ENCODE measurements around the gene CATSPER2. TPM values are rescaled to one million over a fixed set of nuclear protein-coding genes. Genes with fewer than 3 reads are reported as not detected.
"Not testable (repeated sequence)": the region's sequence is repeated elsewhere in the genome, so short reads cannot be mapped to it uniquely, and the experiment has no call there.

Gene CATSPER2
- total and polyA plus RNA-seq, 2 donors from 2014 or later = 1.9 to 6.5 TPM

DNA sequence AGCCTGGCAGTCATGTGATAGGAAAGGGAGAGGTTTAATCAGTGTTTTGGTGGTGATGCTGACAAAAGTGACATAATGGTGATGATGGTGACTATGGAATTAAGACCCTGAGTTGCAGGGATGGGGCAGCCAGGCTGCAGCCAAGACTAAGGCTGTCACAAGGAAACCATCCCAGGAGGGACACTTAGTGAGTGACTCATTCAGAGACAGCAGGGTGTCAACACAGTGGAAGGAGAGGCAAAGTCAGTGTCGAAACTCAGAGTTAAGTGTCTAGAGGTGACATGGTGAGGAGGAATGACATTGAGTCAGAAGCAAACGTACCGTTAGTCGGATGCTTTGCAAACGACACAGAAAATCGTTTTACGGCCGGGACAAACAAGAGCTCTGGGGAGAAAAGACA lies 14.7 kb upstream of the CATSPER2 start:
- intact Hi-C loops (cut with DNase I); H3K27ac ChIP-seq (ENCODE audit: low read depth in 2 of 2, low read length in 2 of 2): not testable (repeated sequence)

GRCh38 chr15:43662293-43662692 lies 13.6 kb upstream of the CATSPER2 start:
- H3K9ac ChIP-seq (ENCODE audit: low read length in 3 of 3); intact Hi-C loops (cut with DNase I); H3K4me3 ChIP-seq (ENCODE audit: low read length in 3 of 3); H3K27ac ChIP-seq (ENCODE audit: low read depth in 2 of 2, low read length in 2 of 2); DNase-seq; H3K4me1 ChIP-seq (ENCODE audit: control insufficient read depth in 2 of 3, insufficient read depth in 2 of 3, low read depth in 1 of 3, low read length in 3 of 3); H3K9me3 ChIP-seq (ENCODE audit: control insufficient read depth in 2 of 3, insufficient read depth in 1 of 3, low read length in 3 of 3); H3K27me3 ChIP-seq (ENCODE audit: control insufficient read depth, insufficient read depth, low read length); H3K36me3 ChIP-seq (ENCODE audit: control insufficient read depth in 2 of 3, insufficient read depth in 3 of 3, low read length in 3 of 3); FAIRE-seq: not testable (repeated sequence)

More for the DNA sequence above, 14.7 kb upstream of the CATSPER2 start:
- H3K9ac ChIP-seq (ENCODE audit: low read length in 3 of 3); DNase-seq; H3K9me3 ChIP-seq (ENCODE audit: control insufficient read depth in 2 of 3, insufficient read depth in 1 of 3, low read length in 3 of 3); H3K4me1 ChIP-seq (ENCODE audit: control insufficient read depth in 2 of 3, insufficient read depth in 2 of 3, low read depth in 1 of 3, low read length in 3 of 3); H3K36me3 ChIP-seq (ENCODE audit: control insufficient read depth in 2 of 3, insufficient read depth in 3 of 3, low read length in 3 of 3); H3K27me3 ChIP-seq (ENCODE audit: control insufficient read depth, insufficient read depth, low read length); H3K4me3 ChIP-seq (ENCODE audit: low read length in 3 of 3); FAIRE-seq: not testable (repeated sequence)

DNA sequence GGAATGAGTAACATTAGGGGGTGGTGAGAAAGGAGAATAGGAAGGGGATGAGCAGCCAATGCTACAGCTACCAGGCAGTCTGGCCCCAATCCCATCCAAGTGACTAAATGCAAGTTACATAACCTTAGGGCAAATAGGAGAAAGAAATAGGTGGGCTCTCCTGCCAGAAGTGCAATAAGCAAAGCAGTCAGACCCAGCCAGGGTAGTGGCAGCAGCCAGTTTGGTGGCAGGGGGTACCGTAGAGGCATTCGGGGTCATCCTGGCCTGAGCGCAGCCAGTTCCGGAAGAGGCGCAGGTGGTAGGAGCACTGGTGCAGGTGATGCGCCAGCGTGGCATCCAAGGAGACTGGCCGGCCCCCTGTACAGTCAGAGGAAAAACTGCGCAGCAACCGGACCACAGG lies 11.1 kb upstream of the CATSPER2 start:
- FAIRE-seq; DNase-seq; intact Hi-C loops (cut with DNase I); H3K9me3 ChIP-seq (ENCODE audit: control insufficient read depth in 2 of 3, insufficient read depth in 1 of 3, low read length in 3 of 3); H3K27ac ChIP-seq (ENCODE audit: low read depth in 2 of 2, low read length in 2 of 2); H3K4me3 ChIP-seq (ENCODE audit: low read length in 3 of 3); H3K27me3 ChIP-seq (ENCODE audit: control insufficient read depth, insufficient read depth, low read length); H3K36me3 ChIP-seq (ENCODE audit: control insufficient read depth in 2 of 3, insufficient read depth in 3 of 3, low read length in 3 of 3); H3K9ac ChIP-seq (ENCODE audit: low read length in 3 of 3); H3K4me1 ChIP-seq (ENCODE audit: control insufficient read depth in 2 of 3, insufficient read depth in 2 of 3, low read depth in 1 of 3, low read length in 3 of 3): not testable (repeated sequence)

GRCh38 chr15:43649430-43649926 lies 834 bp upstream of the CATSPER2 start:
- H3K4me1 ChIP-seq (ENCODE audit: control insufficient read depth in 2 of 3, insufficient read depth in 2 of 3, low read depth in 1 of 3, low read length in 3 of 3); H3K9me3 ChIP-seq (ENCODE audit: control insufficient read depth in 2 of 3, insufficient read depth in 1 of 3, low read length in 3 of 3); FAIRE-seq; H3K36me3 ChIP-seq (ENCODE audit: control insufficient read depth in 2 of 3, insufficient read depth in 3 of 3, low read length in 3 of 3); H3K9ac ChIP-seq (ENCODE audit: low read length in 3 of 3); DNase-seq; H3K27me3 ChIP-seq (ENCODE audit: control insufficient read depth, insufficient read depth, low read length); H3K27ac ChIP-seq (ENCODE audit: low read depth in 2 of 2, low read length in 2 of 2); intact Hi-C loops (cut with DNase I); H3K4me3 ChIP-seq (ENCODE audit: low read length in 3 of 3): not testable (repeated sequence)

DNA sequence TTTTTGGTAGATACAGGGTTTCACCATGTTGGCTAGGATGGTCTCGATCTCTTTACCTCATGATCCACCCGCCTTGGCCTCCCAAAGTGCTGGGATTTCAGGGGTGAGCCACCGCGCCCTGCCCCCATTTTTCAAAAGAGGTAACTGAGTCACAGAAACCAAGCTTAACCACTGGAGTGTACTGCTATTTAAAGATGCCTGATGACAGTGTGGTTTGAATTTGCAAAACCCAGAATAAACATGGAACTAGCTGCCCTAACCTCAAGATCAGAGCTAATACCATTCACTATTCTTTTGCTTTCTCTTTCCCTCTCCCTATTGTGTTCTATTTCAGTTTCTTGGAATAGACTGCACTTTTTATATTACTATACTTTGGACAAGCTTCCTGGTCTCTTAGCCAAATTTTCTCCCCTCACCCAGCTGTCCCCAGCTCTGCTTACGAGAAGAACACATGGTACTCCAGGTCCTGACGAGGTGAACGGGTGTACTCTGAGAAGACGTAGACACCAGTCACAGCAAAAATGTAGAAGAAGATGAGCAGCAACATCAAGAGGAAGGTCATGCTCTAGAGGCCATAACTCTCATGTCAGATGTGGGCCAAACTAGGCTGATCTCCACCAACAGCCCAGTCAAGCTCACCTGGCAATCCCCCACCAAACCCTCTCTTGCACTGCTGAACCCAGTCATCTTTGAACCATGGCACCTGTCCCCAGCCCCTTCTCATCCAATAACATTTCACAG lies 10.0 kb downstream of the CATSPER2 start:
- not testable (repeated sequence) for H3K4me3 ChIP-seq (ENCODE audit: low read length in 3 of 3)

DNA sequence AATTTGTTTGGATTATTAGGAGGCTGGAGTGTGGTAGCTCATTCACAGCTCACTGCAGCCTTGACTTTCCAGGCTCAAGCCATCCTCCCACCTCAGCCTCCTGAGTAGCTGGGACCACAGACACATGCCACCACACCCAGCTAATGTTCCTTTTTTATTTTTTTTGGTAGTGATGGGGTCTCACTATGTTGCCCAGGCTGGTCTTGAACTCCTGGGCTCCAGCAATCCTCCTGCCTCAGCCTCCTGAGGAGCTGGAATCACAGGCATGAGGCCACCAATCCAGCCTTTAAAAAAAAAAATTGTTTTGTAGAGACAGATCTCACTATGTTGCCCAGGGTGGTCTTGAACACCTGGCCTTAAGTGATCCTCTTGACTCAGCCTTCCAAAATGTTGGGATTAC lies 21.7 kb downstream of the CATSPER2 start:
- DNase-seq; H3K9ac ChIP-seq (ENCODE audit: low read length in 3 of 3); FAIRE-seq; H3K4me3 ChIP-seq (ENCODE audit: low read length in 3 of 3); H3K27ac ChIP-seq (ENCODE audit: low read depth in 2 of 2, low read length in 2 of 2); H3K9me3 ChIP-seq (ENCODE audit: control insufficient read depth in 2 of 3, insufficient read depth in 1 of 3, low read length in 3 of 3); intact Hi-C loops (cut with DNase I); H3K4me1 ChIP-seq (ENCODE audit: control insufficient read depth in 2 of 3, insufficient read depth in 2 of 3, low read depth in 1 of 3, low read length in 3 of 3); H3K27me3 ChIP-seq (ENCODE audit: control insufficient read depth, insufficient read depth, low read length); H3K36me3 ChIP-seq (ENCODE audit: control insufficient read depth in 2 of 3, insufficient read depth in 3 of 3, low read length in 3 of 3): not testable (repeated sequence)

More for the DNA sequence above, 10.0 kb downstream of the CATSPER2 start:
- H3K27me3 ChIP-seq (ENCODE audit: control insufficient read depth, insufficient read depth, low read length); H3K9me3 ChIP-seq (ENCODE audit: control insufficient read depth in 2 of 3, insufficient read depth in 1 of 3, low read length in 3 of 3); H3K4me1 ChIP-seq (ENCODE audit: control insufficient read depth in 2 of 3, insufficient read depth in 2 of 3, low read depth in 1 of 3, low read length in 3 of 3); H3K9ac ChIP-seq (ENCODE audit: low read length in 3 of 3); H3K27ac ChIP-seq (ENCODE audit: low read depth in 2 of 2, low read length in 2 of 2); FAIRE-seq; H3K36me3 ChIP-seq (ENCODE audit: control insufficient read depth in 2 of 3, insufficient read depth in 3 of 3, low read length in 3 of 3); DNase-seq; intact Hi-C loops (cut with DNase I): not testable (repeated sequence)
